Measurements from ENCODE around the gene USP46.

The USP46 gene

DNA sequence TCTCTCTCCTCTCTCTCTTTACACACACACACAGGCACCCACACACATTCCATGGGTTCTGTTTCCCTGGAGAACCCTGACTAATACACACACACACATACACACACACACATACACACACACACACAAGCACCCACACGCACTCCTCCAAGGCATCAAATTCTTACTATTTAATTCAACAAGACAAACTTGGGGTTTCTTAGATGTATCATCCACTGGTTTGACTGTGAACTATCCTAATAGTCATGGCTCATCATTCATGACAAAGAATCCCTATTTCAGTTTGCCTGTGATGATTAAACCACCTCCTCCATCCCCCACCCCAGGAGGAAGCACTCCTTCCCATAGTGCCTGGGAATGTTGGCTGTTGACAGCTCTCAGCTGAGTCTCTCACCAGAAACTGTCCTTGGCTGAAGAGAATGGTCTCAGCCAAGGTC is 98.2 kb downstream of the USP46 start:
- Histone ChIP-seq H3K27ac (ENCODE audit: poor library complexity, severe bottlenecking) (no peak overlapping the region), H3K27me3 (ENCODE audit: insufficient read depth, poor library complexity, severe bottlenecking) (no peaks in the 10 kb centered on the region), H3K4me3 (ENCODE audit: severe bottlenecking) (no peak overlapping the region), H3K36me3 (ENCODE audit: low read depth) (no peaks in the 10 kb centered on the region), H3K9me3 (ENCODE audit: severe bottlenecking) (no peaks in the 10 kb centered on the region), H3K4me1 (ENCODE audit: insufficient read depth, poor library complexity, severe bottlenecking) (no peaks in the 10 kb centered on the region)
- TF ChIP-seq, protein P1, sequence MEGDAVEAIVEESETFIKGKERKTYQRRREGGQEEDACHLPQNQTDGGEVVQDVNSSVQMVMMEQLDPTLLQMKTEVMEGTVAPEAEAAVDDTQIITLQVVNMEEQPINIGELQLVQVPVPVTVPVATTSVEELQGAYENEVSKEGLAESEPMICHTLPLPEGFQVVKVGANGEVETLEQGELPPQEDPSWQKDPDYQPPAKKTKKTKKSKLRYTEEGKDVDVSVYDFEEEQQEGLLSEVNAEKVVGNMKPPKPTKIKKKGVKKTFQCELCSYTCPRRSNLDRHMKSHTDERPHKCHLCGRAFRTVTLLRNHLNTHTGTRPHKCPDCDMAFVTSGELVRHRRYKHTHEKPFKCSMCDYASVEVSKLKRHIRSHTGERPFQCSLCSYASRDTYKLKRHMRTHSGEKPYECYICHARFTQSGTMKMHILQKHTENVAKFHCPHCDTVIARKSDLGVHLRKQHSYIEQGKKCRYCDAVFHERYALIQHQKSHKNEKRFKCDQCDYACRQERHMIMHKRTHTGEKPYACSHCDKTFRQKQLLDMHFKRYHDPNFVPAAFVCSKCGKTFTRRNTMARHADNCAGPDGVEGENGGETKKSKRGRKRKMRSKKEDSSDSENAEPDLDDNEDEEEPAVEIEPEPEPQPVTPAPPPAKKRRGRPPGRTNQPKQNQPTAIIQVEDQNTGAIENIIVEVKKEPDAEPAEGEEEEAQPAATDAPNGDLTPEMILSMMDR (IDR thresholded peaks at IDR 0.05; ENCODE audit: poor library complexity, severe bottlenecking) = no peak
- no peak for DNase-seq (ENCODE audit: low spot score)
- peak; percentile 31; the same call in 1 of the 3 replicates for ATAC-seq (ENCODE audit: low read depth)

DNA sequence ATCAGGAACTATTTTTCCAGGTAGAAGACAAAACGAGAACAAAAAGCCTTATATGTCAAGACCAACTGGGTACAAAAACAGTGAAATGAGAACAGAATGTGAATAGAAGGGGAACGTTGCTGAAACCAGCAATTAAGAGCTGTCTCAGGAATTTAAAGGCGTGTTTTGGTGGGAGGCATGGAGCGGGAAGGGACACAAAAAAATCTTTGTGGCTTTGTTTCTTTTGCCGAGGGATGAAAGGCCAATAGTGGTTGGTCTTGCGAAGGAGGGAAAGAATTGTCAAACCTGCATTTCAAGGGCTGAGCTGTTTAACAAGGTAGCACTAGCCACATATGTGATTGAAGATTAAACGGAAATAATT is 103.8 kb downstream of the USP46 start:
- Histone ChIP-seq H3K27me3 (ENCODE audit: insufficient read depth, poor library complexity, severe bottlenecking) (no peaks in the 10 kb centered on the region), H3K9me3 (ENCODE audit: severe bottlenecking) (no peaks in the 10 kb centered on the region), H3K4me1 (ENCODE audit: insufficient read depth, poor library complexity, severe bottlenecking) (no peaks in the 10 kb centered on the region), H3K36me3 (ENCODE audit: low read depth) (no peaks in the 10 kb centered on the region), H3K4me3 (ENCODE audit: severe bottlenecking) (no peak overlapping the region), H3K27ac (ENCODE audit: poor library complexity, severe bottlenecking) (no peak overlapping the region)
- ATAC-seq (ENCODE audit: low read depth) (no peak), DNase-seq (ENCODE audit: low spot score) (no peak)
- TF ChIP-seq, protein P1 (IDR thresholded peaks at IDR 0.05; ENCODE audit: poor library complexity, severe bottlenecking) = no peak

DNA sequence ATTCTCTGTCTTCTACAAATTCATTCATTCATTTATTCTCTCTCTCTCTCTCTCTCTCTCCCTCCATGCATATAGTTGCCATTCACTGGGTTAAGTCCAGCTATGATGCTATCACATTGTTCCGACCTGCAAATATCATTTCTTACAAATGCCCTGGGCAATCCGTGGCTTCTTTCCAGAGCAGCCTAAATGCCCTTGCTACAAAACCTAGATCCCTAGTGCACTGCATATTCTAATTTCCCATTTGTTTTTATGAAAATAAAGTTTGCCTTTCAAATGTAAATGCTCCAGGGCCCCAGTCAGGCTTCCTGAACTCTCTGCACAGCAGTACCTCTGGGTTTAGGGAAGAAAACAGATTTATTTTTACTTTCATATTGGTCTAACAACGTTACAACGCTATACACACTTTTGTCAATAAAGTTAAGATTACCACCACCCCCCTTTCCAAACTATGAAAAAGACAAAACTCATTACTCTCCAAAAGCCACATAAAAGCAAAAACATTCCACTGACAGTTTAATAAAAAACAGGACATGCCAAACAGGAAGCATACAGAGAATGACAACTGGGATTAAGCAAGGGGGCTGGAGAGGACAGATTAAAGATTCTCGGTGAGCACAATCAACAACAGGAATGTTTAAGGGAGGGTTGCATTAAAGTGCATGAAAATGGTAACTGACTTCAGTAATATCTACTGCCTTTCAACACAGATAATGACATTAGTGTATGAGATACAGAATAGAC is 104.3 kb downstream of the USP46 start:
- Histone ChIP-seq H3K27me3 (ENCODE audit: insufficient read depth, poor library complexity, severe bottlenecking) (no peaks in the 10 kb centered on the region), H3K4me3 (ENCODE audit: severe bottlenecking) (no peak overlapping the region), H3K27ac (ENCODE audit: poor library complexity, severe bottlenecking) (no peak overlapping the region), H3K9me3 (ENCODE audit: severe bottlenecking) (no peaks in the 10 kb centered on the region), H3K36me3 (ENCODE audit: low read depth) (no peaks in the 10 kb centered on the region), H3K4me1 (ENCODE audit: insufficient read depth, poor library complexity, severe bottlenecking) (peaks cover 4% of the 10 kb centered on the region)
- no peak for ATAC-seq (ENCODE audit: low read depth)
- TF ChIP-seq, protein P1 (IDR thresholded peaks at IDR 0.05; ENCODE audit: poor library complexity, severe bottlenecking) = no peak
- no peak for DNase-seq (ENCODE audit: low spot score)

DNA sequence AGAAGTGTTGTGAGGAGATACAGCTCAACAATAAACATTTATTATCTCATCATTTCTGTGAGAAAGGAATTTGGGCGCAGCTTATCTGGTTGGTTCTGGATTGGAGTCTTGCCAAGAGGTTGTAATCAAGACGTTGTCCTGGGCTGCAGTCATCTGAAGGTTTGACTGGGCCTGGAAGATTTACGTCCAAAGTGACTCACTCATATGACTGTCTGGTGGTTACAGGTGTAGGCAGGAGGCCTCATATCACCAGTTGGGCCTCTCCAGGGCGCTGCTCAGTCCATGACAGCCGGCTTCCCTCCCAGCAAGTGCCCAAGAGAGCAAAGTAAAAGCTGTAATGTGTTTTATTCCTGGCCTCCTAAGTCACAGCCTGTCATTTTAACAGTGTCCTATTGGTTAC is 106.3 kb downstream of the USP46 start:
- H3K4me3 ChIP-seq (ENCODE audit: severe bottlenecking) = no peak overlapping the region
- H3K4me1 ChIP-seq (ENCODE audit: insufficient read depth, poor library complexity, severe bottlenecking) = peaks cover 6% of the 10 kb centered on the region
- H3K36me3 ChIP-seq (ENCODE audit: low read depth) = no peaks in the 10 kb centered on the region
- no peak overlapping the region for H3K27ac ChIP-seq (ENCODE audit: poor library complexity, severe bottlenecking)
- ATAC-seq (ENCODE audit: low read depth) (peak; percentile 30; the same call in 1 of the 3 replicates), DNase-seq (ENCODE audit: low spot score) (no peak)
- no peaks in the 10 kb centered on the region for H3K9me3 ChIP-seq (ENCODE audit: severe bottlenecking)
- TF ChIP-seq, protein P1 (IDR thresholded peaks at IDR 0.05; ENCODE audit: poor library complexity, severe bottlenecking) = no peak
- H3K27me3 ChIP-seq (ENCODE audit: insufficient read depth, poor library complexity, severe bottlenecking) = no peaks in the 10 kb centered on the region

DNA sequence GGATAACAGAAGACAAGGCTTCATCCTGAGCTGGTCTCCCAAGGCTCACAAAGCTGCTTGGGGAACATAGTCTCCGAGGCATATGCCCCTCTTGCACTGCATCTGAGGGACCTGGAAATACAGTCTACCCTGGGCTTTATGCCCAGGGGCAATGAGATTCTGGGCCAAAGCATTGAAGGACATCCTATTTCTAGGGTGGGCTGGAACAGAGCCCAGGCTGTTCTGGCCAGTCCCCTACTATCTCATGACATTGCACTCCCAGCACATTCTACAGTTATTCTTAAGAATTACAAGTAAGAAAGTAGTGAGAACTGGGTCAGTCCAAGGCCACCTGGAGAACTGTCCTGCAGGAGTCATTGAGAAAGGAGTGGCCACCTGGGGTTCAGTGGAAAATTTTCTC is 107.6 kb downstream of the USP46 start:
- Histone ChIP-seq H3K27me3 (ENCODE audit: insufficient read depth, poor library complexity, severe bottlenecking) (no peaks in the 10 kb centered on the region), H3K4me3 (ENCODE audit: severe bottlenecking) (no peak overlapping the region), H3K27ac (ENCODE audit: poor library complexity, severe bottlenecking) (no peak overlapping the region), H3K4me1 (ENCODE audit: insufficient read depth, poor library complexity, severe bottlenecking) (peaks cover 6% of the 10 kb centered on the region), H3K9me3 (ENCODE audit: severe bottlenecking) (no peaks in the 10 kb centered on the region), H3K36me3 (ENCODE audit: low read depth) (no peaks in the 10 kb centered on the region)
- ATAC-seq (ENCODE audit: low read depth) (no peak), DNase-seq (ENCODE audit: low spot score) (no peak)
- TF ChIP-seq, protein P1 (IDR thresholded peaks at IDR 0.05; ENCODE audit: poor library complexity, severe bottlenecking) = no peak

Data from RWPE2 (cell line).